Measurements from ENCODE around the gene ACACB.

DNA sequence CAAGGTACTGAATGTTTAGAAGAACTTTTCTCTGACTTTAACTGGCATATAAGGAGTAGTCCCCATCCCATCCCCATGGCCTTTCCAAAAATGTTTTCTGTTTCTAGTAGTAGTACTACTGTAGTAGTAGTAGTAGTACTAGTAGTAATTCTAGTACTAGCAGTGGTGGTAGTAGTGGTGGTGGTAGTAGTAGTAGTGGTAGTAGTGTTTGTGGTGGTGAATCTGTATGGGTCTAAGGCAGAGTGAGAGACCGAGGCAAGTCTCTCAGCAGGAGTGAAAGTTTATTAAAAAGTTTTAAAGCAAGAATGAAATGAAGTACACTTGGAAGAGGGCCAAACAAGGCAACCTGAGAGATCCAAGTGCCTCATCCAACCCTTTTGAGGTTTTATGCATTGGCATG, 134.1 kb downstream of the ACACB start:
- no peak for TF ChIP-seq POLR2AphosphoS5 (IDR thresholded peaks at IDR 0.05)
- TF ChIP-seq, protein P1, sequence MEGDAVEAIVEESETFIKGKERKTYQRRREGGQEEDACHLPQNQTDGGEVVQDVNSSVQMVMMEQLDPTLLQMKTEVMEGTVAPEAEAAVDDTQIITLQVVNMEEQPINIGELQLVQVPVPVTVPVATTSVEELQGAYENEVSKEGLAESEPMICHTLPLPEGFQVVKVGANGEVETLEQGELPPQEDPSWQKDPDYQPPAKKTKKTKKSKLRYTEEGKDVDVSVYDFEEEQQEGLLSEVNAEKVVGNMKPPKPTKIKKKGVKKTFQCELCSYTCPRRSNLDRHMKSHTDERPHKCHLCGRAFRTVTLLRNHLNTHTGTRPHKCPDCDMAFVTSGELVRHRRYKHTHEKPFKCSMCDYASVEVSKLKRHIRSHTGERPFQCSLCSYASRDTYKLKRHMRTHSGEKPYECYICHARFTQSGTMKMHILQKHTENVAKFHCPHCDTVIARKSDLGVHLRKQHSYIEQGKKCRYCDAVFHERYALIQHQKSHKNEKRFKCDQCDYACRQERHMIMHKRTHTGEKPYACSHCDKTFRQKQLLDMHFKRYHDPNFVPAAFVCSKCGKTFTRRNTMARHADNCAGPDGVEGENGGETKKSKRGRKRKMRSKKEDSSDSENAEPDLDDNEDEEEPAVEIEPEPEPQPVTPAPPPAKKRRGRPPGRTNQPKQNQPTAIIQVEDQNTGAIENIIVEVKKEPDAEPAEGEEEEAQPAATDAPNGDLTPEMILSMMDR (IDR thresholded peaks at IDR 0.05): no peak
- no peak for TF ChIP-seq EP300 (IDR thresholded peaks at IDR 0.05; ENCODE audit: low read depth)
